NCI-H345 (cell line): ENCODE measurements around the gene TNN.
"Not testable (repeated sequence)": the region's sequence is repeated elsewhere in the genome, so short reads cannot be mapped to it uniquely, and the experiment has no call there.

Experiments
- DNase-seq: peaks from one replicate; lab custom pipeline; 2025; lab: John Stamatoyannopoulos, UW

Gene TNN

DNA sequence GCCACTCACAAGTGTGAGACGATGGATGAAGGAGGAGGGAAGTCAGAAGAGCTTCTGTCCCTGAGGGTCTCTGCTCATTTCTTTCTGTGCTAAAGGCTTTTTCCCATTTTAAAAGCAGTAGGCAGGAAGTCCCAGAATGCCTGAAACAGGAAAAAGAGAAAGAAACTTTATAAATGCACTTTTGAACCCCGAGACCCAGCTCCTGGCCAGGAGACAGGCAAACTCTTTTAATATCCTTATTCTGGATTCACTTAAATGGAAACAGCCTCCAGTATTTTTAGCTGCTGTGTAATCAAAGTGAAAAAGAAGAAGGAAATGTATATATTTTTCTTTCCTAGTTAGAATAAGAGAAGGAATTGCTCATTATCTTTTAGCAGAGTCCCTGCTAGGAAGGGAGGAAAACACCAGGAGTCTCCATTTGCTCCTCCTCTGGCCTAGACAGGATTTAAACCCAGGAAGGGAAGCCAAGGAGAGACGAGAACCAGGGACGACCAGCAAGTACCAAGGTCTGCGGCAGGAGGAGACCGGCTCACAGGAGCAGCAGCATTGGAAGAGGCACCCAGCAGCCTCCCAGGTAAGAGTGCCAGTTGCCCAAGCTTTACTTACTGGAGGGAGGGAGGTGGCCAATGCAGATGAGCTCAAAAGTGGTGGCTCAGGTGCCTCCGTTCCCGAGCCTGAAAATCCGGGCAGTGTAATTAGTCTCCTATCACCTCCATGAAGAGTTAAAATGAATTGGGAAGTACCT, at the start of gene TNN:
TSS of gene TNN (plus strand) at position 472 of the 745 bp plus-strand sequence. CDS start 9,586 bp downstream, outside the sequence.
- no peak for DNase-seq

GRCh38 chr1:175019524-175019923, 48.1 kb upstream of the TNN start:
- no peak for DNase-seq

DNA sequence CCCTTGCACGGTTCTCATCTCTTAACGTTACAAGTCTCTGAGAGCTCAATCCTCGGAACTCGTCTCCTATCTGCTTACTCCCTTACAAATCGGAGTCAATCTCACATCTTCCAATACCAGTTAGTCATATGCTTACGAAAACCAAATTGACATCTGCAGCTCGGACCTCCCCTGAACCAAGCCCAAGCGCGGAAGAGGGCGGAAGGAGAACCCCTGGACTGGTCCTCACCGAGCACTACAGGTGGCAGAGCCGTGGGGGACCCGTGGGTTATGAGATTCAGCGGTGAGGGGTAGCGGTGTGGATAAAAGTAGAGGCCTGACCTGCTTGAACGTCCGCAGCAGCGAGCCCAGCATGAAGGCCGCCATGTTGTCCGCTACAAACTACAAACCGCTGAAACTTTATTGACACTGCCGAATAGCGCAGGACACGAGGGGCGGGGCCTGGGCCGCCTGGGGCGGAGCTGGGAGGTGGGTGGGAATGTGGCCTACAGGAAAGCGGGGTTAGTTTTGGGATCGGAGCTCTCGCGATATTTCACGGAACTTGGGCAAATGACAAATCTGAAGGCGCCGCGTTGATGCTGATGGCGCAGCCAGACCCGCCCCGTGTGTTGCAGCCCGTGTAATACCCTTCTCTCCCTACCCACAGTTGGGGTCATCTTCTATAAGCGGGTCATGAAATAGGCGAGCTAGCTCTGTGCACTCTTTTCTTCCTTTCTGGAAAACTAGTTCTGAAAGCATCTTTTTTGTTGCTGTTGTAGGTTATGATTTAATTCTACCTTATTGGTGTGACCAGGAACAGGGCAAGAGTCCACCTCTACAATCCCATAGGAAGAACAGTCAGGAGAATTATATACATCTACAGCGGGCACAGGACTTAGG, 44.4 kb upstream of the TNN start, which contains the start of gene MRPS14:
TSS of gene MRPS14 (minus strand) at position 383 of the 879 bp plus-strand sequence. CDS start at position 366, 17 bp downstream.
- peak; percentile 99 for DNase-seq

DNA sequence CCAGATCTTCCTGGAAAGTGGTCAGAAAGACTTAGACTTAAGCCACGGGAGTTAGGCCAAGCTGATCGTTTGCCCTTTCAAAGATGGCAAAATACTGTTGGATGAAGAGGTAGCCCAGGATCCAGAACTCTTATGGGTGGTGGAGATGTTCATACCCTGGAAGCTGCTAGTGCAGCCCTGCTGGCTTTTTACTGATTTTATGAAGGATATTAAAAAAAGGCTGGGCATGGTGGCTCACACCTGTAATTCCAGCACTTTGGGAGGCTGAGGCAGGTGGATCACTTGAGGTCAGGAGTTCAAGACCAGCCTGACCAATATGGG, 43.8 kb upstream of the TNN start:
- DNase-seq, result not testable (repeated sequence)

- DNase-seq, result no peak
Observed at GRCh38 chr1:175024773-175025172, 42.9 kb upstream of the TNN start.

GRCh38 chr1:175033953-175034352, 33.7 kb upstream of the TNN start:
- no peak for DNase-seq

- no peak for DNase-seq
Observed at GRCh38 chr1:175034775-175035174, 32.9 kb upstream of the TNN start.

DNA sequence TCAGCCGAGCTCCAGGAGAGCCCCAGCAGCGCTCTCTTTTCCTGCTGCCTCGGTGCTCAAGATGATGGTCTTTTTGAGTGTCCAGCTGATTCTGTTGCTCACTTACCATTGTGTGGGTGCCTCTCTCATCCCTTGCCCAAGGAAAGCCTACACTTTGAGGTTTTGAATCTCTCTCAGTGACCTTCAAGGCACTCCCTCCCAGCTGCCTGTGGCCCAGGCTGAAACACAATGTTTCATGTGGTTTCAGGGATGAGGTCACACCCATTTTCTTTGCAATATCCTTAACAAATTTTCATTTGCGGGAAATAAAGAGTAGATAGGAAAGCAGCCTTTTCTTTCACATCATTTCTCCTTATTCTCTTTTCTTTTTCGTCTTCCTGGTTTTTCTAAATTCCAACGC, 31.8 kb upstream of the TNN start:
- DNase-seq, result no peak

GRCh38 chr1:175036476-175036875, 31.2 kb upstream of the TNN start:
- DNase-seq, result no peak

GRCh38 chr1:175037416-175037815, 30.2 kb upstream of the TNN start:
- DNase-seq, result no peak

DNA sequence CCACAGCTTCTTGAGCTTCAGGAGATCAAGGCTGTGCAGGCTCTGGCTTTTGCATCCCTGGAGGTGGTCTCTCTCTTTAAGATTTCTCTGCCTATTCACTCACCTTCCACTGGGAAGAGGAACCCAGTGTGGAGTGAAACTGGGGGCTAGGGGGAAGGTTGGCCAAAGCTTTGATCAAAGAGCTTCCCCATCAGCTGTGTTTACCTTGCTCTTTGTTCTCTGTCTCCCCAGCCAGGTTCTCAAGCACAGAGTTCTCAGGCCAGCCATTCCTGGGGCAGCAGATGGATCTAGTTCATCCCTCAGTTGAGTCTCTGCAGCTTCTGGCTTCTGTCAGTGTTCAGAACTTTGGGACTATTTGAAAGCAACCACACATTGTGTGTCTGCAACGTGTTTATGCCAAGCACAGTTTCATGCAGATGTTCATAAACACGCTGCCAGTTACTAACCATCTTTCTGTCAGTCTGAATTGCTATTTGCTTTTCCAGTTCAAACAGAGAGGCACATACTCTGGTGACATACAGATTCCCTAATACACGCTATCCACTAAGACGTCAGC, 27.2 kb upstream of the TNN start:
- no peak for DNase-seq

GRCh38 chr1:175042650-175043049, 25.0 kb upstream of the TNN start:
- no peak for DNase-seq

- DNase-seq, result no peak
Observed at GRCh38 chr1:175043824-175044223, 23.8 kb upstream of the TNN start.

GRCh38 chr1:175044591-175044990, 23.0 kb upstream of the TNN start:
- not testable (repeated sequence) for DNase-seq

DNA sequence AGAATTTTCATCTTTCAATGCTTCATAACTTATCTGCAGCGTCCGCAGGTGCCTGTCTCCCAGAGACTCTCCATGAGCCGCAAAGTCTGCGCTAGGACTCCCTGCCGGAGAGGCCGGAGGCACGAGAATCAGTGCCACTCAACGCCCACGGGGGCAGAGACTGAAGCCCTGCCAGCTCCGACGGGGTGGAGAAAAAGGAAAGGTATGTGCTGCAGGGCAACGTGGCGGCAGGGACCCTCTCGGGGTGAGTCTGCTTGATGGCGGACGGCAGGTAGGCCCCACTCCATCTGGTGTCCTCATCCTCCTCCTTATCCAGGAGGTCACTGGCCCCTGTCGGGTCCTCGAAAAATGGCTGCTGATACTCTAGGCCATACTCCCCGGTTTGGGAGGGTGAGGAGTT, 22.5 kb upstream of the TNN start:
- DNase-seq, result no peak

DNA sequence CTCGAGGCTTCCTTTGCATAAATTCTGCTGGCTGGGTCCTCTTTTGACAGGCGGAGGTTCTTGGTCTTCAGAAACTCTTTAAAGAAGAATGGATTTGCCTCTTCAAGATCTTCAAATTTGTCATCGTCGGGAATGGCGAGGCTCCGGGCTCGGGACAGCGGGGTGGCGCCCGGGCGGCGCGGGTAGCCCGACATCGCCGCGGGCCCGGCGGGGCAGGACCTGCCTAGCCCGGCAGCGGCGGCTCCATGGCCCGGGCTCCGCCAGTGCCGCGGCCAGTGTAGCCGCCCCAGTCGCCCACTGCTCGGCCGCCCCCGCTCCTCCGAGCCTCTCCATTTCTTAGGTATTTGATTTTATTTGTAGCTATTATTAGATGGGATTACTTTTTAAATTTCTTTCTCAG, 22.1 kb upstream of the TNN start:
- DNase-seq, result no peak

GRCh38 chr1:175050992-175051391, 16.6 kb upstream of the TNN start:
- DNase-seq, result no peak

DNA sequence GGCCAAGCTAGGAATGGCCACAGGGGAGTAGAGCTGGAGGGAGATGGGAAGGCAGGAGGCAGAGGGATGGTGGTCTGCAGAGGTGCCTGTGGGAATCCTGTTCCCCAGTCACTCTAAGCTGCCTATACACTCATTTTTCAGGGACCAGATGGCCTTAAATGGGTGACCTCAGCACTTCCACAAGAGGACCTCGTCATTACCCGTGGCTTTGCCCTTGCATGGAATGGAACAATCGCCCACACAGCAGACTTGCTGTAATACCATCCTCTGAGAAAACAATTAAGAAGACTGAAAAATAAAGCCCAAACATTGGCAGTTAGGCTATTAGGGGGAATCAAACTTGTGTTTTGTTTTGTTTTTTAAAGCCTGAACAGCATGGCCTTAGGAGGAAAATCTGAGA, 12.9 kb upstream of the TNN start:
- DNase-seq, result no peak

DNA sequence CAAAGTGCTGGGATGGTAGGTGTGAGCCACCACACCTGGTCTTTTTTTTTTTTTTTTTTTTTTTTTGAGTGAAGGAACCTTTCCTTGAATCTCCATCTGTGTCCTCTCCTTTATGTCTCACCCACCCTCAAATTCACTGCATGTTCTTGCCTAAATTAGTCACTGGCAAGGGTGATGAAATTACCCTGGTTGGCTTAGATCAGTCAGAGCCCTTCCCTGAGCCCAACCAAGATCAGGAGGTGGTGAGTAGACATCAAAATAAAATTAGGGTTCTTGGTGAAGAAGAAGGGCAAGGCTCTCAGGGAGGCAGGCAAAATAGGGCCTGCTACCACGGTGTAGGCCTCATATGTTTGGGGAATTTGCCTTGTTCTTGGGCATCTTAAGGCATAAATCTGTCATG, 5.3 kb upstream of the TNN start:
- no peak for DNase-seq

DNA sequence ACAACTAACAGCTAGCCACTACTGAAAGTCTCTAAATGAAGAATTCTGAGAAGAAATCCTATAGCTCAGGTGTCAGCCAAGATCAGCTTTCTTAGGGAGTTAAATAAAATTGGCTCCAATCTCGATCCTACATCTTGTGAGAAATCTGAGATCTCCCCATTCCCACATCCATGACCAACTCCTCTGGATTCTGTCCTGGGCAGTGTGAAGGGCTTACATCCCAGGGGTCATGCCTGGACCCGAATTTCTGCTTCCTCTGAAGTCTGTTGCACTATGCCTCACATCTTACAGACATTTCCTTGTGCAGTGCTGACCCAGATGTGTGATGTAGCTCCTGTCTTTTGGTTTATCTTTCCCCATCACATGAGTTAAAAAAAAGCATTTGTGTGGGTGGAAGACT, 4.8 kb upstream of the TNN start:
- no peak for DNase-seq

- DNase-seq, result no peak
Observed at GRCh38 chr1:175070818-175071217, 3.2 kb downstream of the TNN start.

GRCh38 chr1:175071276-175071943, 3.8 kb downstream of the TNN start:
- no peak for DNase-seq
